Hematopoietic multipotent progenitor cell treated with erythropoietin and hydrocortisone succinate and interleukin-3 and kit ligand, for 8 days (in vitro differentiated cells): Measurements from ENCODE around the gene NCOA1.
"Not testable (repeated sequence)": the region's sequence is repeated elsewhere in the genome, so short reads cannot be mapped to it uniquely, and the experiment has no call there.

Experiments used
- DNase-seq: peaks from one replicate; pipeline ENCODE4 v3.0.0-alpha.2; 2015

Gene NCOA1

GRCh38 chr2:24541621-24542020, 50.6 kb downstream of the NCOA1 start:
- no peak for DNase-seq

DNA sequence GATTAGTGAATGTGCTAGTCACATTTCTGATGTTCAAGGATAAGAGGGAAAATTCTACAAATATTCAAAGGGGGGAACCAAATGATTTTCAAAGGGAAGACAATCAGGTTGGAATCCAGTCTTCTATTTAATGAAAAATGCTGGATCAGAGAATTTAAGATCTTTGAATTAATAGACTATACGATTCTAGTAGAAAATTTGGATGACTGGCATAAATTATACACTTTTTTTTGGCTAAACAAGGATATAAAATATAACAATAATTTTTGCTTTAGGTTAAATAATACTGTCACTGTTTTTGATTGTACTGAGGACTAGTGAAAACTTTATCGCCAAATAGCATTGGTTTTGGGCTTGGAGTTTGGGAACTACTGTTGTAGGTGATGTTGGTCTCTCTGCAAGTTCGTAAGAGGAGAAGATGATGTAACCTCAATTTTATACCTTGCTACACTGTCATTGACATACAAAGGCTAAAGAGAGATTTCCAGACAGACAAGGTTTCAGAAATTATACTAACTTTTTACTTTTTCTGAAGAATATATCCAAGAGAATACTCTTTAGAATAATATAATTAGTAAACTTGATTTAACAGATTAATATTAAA, 51.3 kb downstream of the NCOA1 start:
- DNase-seq: no peak

DNA sequence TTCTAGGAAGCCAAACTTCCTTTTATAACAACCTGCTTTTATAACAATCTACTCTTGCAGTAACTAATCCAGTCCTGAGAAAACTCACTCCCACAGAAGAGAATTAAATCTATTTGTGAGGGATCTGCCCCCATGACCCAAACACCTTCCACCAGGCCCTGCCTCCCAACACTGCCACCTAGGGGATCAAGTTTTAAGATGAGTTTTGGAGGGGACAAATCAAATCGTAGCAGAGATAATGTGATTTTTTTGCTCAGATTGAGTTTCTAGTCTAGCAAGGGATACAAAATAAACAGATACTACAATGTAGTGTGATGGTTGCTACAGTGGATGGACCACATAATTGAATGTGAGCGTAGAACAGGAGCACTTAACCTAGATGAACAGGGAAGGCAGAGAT, 52.2 kb downstream of the NCOA1 start:
- peak; percentile 47 for DNase-seq

GRCh38 chr2:24544456-24545115, 53.5 kb downstream of the NCOA1 start:
- no peak for DNase-seq

- no peak for DNase-seq
These were observed 55.6 kb downstream of the NCOA1 start for GRCh38 chr2:24546669-24547068.

GRCh38 chr2:24548058-24548457, 57.0 kb downstream of the NCOA1 start:
- DNase-seq: no peak

DNA sequence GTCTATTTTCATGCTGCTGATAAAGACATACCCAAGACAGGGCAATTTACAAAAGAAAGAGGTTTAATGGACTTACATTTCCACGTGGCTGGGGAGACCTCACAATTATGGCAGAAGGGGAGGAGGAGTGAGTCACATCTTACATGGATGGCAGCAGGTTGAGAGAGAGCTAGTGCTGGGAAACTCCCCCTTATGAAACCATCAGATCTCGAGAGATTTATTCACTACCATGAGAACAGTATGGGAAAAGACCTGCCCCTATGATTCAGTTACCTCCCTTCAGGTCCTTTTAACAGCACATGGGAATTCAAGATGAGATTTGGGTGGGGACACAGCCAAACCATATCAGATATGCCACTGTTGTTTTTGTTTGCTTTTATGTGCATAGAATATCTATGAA, 59.2 kb downstream of the NCOA1 start:
- DNase-seq: peak; percentile 7

GRCh38 chr2:24551016-24551415, 60.0 kb downstream of the NCOA1 start:
- DNase-seq: no peak

DNA sequence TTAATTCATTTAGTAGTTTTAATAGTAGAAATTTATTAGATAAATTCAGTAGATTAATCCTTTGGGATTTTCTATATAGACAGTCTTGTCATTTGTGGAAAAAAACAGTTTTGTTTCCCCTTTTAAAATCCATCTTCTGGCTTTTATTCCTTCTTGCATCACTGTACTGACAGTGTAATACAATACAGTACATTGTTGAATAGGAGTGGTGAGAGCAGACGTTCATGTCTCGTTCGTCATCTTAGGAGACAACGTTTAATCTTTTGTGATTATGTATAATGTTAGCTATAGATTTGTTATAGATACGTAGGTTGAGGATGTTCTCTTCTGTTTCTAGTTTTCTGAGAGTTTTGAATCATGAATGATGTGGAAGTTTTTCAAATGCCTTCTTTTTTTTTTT, 61.8 kb downstream of the NCOA1 start:
- DNase-seq: no peak

DNA sequence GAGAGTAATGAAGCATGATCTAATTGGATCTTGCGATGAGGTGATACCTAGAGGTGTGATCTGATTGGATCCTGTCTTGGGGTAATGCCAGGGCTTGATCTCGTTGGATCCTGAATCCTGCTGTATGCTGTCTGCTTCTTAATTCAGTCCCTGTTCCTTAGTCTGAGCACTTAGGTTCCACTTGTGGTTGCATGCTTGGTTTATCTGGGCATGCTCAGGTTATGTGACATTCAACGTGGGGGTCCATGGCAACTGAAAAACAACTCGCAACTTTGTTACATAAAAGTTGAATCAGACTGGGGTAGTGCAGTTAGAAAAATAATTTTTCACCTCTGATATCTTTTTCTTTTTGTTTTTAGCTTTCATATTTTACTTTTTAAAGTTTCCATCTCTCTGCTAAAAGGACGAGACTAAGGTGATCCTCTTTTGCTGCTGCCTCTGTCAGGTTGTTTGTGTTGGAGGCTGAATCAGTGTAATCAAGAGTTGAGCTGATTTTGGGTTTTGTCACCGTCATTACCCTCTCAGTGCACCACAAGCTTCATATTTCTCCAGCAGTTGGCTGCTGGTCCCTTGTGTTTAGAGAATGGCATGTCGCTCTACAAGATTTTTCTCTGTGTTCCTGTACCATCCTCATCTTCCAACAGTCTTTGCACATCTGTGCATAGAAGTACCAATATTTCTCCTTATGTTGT, 67.9 kb downstream of the NCOA1 start:
- no peak for DNase-seq

DNA sequence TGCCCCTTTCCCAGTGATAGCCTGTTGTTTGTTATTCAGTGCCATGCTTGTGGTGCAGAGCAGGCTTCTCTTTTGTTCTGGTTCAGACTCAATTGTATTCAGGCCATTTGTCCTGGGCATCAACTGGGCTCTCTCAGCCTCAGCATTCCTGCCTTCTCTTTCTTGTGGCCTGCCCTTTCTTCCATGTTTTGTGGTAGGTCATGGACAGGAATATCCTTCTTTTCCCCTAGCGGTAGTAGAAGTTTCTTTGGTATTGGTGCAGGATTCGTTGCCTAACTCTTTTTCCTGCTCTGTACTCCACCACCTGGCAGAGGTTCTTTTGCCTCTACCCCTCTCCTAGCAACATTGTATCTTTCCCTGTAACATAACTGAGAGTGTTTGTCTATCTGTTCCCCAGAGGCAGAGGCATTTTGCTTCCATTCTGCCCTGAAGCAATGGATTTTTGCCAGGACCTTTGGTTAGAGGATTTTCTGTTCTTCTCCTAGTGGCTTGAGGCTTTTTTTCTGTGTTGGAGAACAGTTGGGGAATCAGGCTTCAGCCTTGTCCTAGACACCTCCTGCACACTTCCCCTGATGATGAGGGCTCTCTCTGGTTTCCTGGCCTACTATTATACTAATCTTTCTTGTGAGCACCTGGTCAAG, 68.5 kb downstream of the NCOA1 start:
- no peak for DNase-seq

- no peak for DNase-seq
These were observed 74.5 kb downstream of the NCOA1 start for GRCh38 chr2:24565537-24565936.

GRCh38 chr2:24566209-24566608, 75.2 kb downstream of the NCOA1 start:
- DNase-seq: no peak

GRCh38 chr2:24566630-24567029, 75.6 kb downstream of the NCOA1 start:
- DNase-seq: no peak

- no peak for DNase-seq
These were observed 77.5 kb downstream of the NCOA1 start for GRCh38 chr2:24568551-24568950.

DNA sequence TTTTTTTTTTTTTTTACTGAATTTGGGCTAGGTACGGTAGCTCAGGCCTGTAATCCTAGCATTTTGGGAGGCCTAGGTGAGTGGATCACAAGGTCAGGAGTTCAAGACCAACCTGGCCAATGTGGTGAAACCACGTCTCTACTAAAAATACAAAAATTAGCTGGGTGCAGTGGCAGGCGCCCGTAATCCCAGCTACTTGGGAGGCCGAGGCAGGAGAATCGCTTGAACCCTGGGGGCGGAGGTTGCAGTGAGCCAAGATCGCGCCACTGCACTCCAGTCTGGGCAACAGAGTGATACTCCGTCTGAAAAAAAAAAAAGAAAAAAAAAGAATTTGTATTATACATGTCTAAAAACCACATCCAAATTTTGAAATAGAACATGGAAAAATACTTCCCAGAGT, 78.5 kb downstream of the NCOA1 start:
- DNase-seq: not testable (repeated sequence)

DNA sequence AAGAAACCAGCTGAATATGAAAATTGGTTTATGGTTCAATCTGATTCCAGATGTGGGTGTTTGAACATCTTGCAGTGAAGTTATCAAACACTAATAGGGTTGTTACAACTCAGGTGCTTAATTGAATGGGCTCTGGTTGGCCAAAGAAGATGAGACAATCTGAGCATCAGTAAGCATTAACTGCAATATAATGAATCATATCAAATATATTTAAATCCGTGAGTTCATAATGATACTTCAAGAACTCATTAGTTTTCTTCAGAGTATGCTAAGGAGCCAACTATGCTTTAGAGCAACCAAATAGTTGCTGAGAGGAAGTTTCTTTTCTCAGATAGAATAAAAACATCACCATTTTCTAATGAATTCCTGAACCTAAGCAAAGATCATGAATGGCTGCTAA, 79.2 kb downstream of the NCOA1 start:
- DNase-seq: no peak

GRCh38 chr2:24571828-24572442, 80.9 kb downstream of the NCOA1 start:
- peak; percentile 45 for DNase-seq

GRCh38 chr2:24576146-24576545, 85.1 kb downstream of the NCOA1 start:
- DNase-seq: no peak

DNA sequence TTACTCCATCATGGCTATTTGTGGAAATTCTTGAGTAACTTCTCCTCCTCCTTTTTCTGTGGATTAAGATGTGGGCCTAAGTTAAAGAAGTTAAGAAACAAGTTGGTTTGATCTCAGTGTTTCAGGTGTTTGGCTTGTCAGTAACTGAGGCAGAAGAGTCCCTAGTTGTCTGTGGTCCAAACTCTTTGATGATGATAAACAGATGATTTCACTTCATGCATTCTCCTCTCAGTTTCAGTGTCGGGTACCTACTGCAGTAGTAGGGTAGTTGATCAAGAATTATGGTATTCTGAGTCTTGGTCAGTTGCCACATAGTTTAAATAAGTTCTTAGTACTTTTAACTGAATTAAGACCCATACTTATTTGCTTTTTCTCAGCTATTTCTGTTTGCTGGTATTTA, 85.6 kb downstream of the NCOA1 start:
- no peak for DNase-seq

DNA sequence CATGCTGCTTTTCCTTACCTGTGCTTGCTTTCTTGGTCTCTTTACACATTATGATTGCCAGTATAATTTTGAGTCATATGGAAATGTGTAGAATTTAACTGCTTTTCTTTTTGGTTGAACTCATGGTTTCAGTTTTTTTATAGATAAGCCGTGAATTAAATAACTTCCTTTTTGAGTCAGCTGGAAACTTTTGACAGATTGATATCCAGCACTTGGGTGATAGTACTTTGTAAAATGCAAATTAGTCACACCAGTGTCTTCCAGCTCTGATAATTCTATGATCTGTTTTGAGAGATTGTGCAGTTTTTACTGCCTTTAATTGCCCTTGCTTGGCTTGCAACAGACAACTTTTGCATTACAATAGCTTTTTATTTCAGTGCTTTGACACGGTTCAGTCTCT, 86.4 kb downstream of the NCOA1 start:
- peak; percentile 71 for DNase-seq

DNA sequence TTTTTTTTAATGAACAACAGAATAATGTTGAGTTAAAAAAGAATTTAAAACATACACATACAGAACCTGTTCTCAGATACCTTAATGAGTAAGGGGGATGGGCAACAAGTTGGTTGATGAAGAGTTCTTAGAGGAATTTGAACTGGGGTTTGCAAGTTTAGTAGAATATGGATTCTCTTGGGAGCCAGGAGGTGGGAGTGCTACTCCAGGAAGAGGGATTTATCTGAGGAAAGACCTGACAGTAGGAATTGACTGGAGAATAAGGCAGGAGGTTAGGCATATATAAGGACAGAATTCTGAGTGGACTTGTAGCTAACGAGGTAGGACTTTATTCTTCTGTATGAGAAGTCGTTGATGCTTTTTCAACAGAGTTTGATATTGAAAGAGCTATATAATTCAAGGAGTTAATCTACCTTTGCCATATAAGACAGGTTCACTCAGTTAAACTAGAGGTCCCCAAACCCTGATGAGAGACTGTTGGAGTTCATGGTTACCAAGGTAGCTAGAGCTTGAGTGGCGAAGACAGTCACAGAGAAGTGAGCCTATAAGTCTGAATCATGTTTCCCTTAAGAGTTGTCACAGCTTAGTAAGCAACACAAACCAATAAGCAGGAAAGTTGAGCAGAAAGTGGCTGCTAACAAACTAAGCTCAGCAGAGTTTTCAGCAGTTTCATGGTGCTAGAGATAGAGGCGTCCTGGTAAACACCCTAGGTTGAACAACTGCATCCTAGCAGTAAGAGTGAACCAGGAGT, 88.2 kb downstream of the NCOA1 start:
- DNase-seq: no peak

DNA sequence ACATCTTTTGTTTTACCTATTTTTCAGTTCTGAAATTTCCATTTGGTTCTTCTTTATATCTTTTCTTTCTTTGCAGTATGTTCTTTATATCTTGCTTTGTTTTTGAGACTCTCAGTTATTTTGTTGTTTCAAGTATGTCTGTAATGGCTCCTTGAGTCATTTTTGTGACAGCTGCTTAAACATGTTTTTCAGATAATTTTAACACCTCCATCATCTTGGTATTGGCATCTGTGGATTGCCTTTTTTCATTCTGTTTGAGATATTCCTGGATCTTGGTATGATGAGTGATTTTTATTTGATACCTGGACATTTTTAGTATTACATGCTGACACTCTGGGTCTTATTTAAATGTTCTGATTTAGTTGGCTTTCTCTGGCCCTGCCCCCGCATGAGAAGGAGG, 89.5 kb downstream of the NCOA1 start:
- no peak for DNase-seq
